ENCODE data around the gene ACOX2. TPM values are rescaled to one million over a fixed set of nuclear protein-coding genes. Genes with fewer than 3 reads are reported as not detected.
"Not testable (repeated sequence)": the region's sequence is repeated elsewhere in the genome, so short reads cannot be mapped to it uniquely, and the experiment has no call there.

Gene ACOX2
- total RNA-seq, 1 experiment from 2014 or later: 3.2 TPM

GRCh38 chr3:58529516-58530353 is 7.3 kb downstream of the ACOX2 start:
- in situ Hi-C loops (cut with HindIII; ENCODE audit: low pct_unique_long_range_greater_than_20kb, low sequenced_read_pairs) (no loop called here), intact Hi-C loops (cut with micrococcal nuclease; ENCODE audit: unreplicated experiment) (no loop called here)
- no peaks in the 10 kb centered on the region for H3K27me3 ChIP-seq (ENCODE audit: control insufficient read depth, insufficient read depth, low read length)
- BruUV-seq (replicated peaks): no TSS peak
- POLR2A ChIA-PET: no interaction called here
- TF ChIP-seq CTCF (IDR thresholded peaks at IDR 0.05) (peak; percentile 79), REST (IDR thresholded peaks at IDR 0.05; ENCODE audit: insufficient read depth in 1 of 2, low read depth in 2 of 2, low read length in 1 of 2) (no peak)
- H3K4me1 ChIP-seq (ENCODE audit: control insufficient read depth, insufficient read depth, low read length): peaks cover 30% of the 10 kb centered on the region
- no peak for DNase-seq (ENCODE audit: low read depth, low spot score)
- no peak overlapping the region for H3K4me3 ChIP-seq (ENCODE audit: low read depth in 2 of 2, low read length in 2 of 2)
- H3K36me3 ChIP-seq (ENCODE audit: control insufficient read depth, insufficient read depth, low read length): no peaks in the 10 kb centered on the region
- peak; percentile 55; the same call in 1 of the 2 replicates for ATAC-seq
- no peaks in the 10 kb centered on the region for H3K9me3 ChIP-seq (ENCODE audit: control insufficient read depth, insufficient read depth, low read depth, low read length)
- CTCF ChIA-PET: interaction anchor here (0.5 kb wide), 1 partner anchor 231 kb away, joined by 3 read pairs; no protein-coding TSS in a partner anchor
- H3K27ac ChIP-seq (ENCODE audit: low read length): peak overlapping the region; percentile 49; the same call in 1 of the 2 replicates

- in situ Hi-C loops (cut with HindIII; ENCODE audit: low pct_unique_long_range_greater_than_20kb, low sequenced_read_pairs) (no loop called here), intact Hi-C loops (cut with micrococcal nuclease; ENCODE audit: unreplicated experiment) (no loop called here)
- ChIA-PET CTCF (interaction anchor here (0.6 to 0.9 kb wide), 3 partner anchors 12 to 102 kb away, joined by 3 to 9 read pairs (median 5); no protein-coding TSS in a partner anchor), POLR2A (no interaction called here)
- Histone ChIP-seq H3K27me3 (ENCODE audit: control insufficient read depth, insufficient read depth, low read length) (no peaks in the 10 kb centered on the region), H3K4me1 (ENCODE audit: control insufficient read depth, insufficient read depth, low read length) (peaks cover 30% of the 10 kb centered on the region), H3K27ac (ENCODE audit: low read length) (peak overlapping the region; percentile 71), H3K9me3 (ENCODE audit: control insufficient read depth, insufficient read depth, low read depth, low read length) (no peaks in the 10 kb centered on the region), H3K36me3 (ENCODE audit: control insufficient read depth, insufficient read depth, low read length) (no peaks in the 10 kb centered on the region), H3K4me3 (ENCODE audit: low read depth in 2 of 2, low read length in 2 of 2) (no peak overlapping the region)
- ATAC-seq: no peak
- BruUV-seq (replicated peaks): no TSS peak
- DNase-seq (ENCODE audit: low read depth, low spot score): no peak
- TF ChIP-seq POLR2AphosphoS5 (IDR thresholded peaks at IDR 0.05; ENCODE audit: low read depth, low read length) (no peak), TCF7L2 (IDR thresholded peaks at IDR 0.05; ENCODE audit: low read depth, low read length) (no peak), CTCF (IDR thresholded peaks at IDR 0.05) (no peak), REST (IDR thresholded peaks at IDR 0.05; ENCODE audit: insufficient read depth in 1 of 2, low read depth in 2 of 2, low read length in 1 of 2) (no peak)
Observed at GRCh38 chr3:58528629-58529028, 8.4 kb downstream of the ACOX2 start.

- CTCF ChIA-PET: interaction anchor here (0.7 kb wide), 1 partner anchor 38 kb away, joined by 7 read pairs; no protein-coding TSS in a partner anchor
- H3K36me3 ChIP-seq (ENCODE audit: control insufficient read depth, insufficient read depth, low read length); H3K27me3 ChIP-seq (ENCODE audit: control insufficient read depth, insufficient read depth, low read length); DNase-seq (ENCODE audit: low read depth, low spot score); BruUV-seq (replicated peaks); in situ Hi-C loops (cut with HindIII; ENCODE audit: low pct_unique_long_range_greater_than_20kb, low sequenced_read_pairs); ATAC-seq; POLR2A ChIA-PET; intact Hi-C loops (cut with micrococcal nuclease; ENCODE audit: unreplicated experiment); H3K9me3 ChIP-seq (ENCODE audit: control insufficient read depth, insufficient read depth, low read depth, low read length); H3K4me3 ChIP-seq (ENCODE audit: low read depth in 2 of 2, low read length in 2 of 2): not testable (repeated sequence)
- Histone ChIP-seq H3K4me1 (ENCODE audit: control insufficient read depth, insufficient read depth, low read length) (peaks cover 31% of the 10 kb centered on the region), H3K27ac (ENCODE audit: low read length) (peak overlapping the region; percentile 44; the same call in 1 of the 2 replicates)
Observed at GRCh38 chr3:58527440-58527839, 9.6 kb downstream of the ACOX2 start.
